Endothelial cell of umbilical vein (primary cell): Measurements from ENCODE around the gene MERTK. TPM values are rescaled to one million over a fixed set of nuclear protein-coding genes. Genes with fewer than 3 reads are reported as not detected.

Experiments
- BruUV-seq: library from RNA; stranded (reverse); fragments of 400-500 nt; replicated peaks from 2 replicates; lab custom pipeline; 2021; lab: Mats Ljungman, UMichigan
- CTCF ChIA-PET: fragments of 300-600, 350-600 bp; sonication (Branson Sonifier 250); formaldehyde crosslinking; loops from one replicate; lab custom pipeline; 2021; ENCODE audit warnings: antibody characterized with exemption, inconsistent platforms; lab: Charles Lee
- POLR2A ChIA-PET: fragments of 300-600, 350-600 bp; sonication (Branson Sonifier 250); formaldehyde crosslinking; loops from one replicate; lab custom pipeline; 2021; ENCODE audit warnings: antibody characterized with exemption, inconsistent platforms; lab: Charles Lee
- DNase-seq: peaks from one replicate; pipeline ENCODE4 v3.0.0-alpha.2; 2011; ENCODE audit warnings: low read depth, low spot score
- FAIRE-seq: peaks from 2 replicates; lab custom pipeline; 2011; peaks lifted over from hg19 to GRCh38; lab: Jason Lieb, UNC
- H2AFZ ChIP-seq: 2 replicates; pipeline ENCODE4 v1.6.0; 2012; ENCODE audit warnings: low read depth, low read length, control low read depth, inconsistent platforms
- H3K27ac ChIP-seq: 2 replicates; pipeline ENCODE4 v1.5.1; 2011; ENCODE audit warnings: low read depth, mild to moderate bottlenecking, control low read depth, low read length, moderate library complexity; ENCODE audit not compliant: insufficient read depth
- H3K27me3 ChIP-seq, 2 experiments: 2 replicates each; pipeline versions ENCODE4 v1.6.0 to v1.6.1; 2011; ENCODE audit warnings: low read length in 2 of 2, mixed read lengths in 1 of 2; ENCODE audit not compliant: control insufficient read depth in 2 of 2, insufficient read depth in 2 of 2
- H3K36me3 ChIP-seq, 2 experiments: 2 replicates in 1 of 2; 3 replicates in 1 of 2; pipeline ENCODE4 v1.5.1; 2011; ENCODE audit warnings: low read length in 2 of 2, mild to moderate bottlenecking in 1 of 2, moderate library complexity in 1 of 2; ENCODE audit not compliant: control insufficient read depth in 2 of 2, insufficient read depth in 2 of 2; ENCODE audit errors: extremely low read depth in 1 of 2
- H3K4me1 ChIP-seq: 3 replicates; pipeline ENCODE4 v1.5.1; 2011; ENCODE audit warnings: mild to moderate bottlenecking, low read length; ENCODE audit not compliant: control insufficient read depth, insufficient read depth; ENCODE audit errors: extremely low read depth
- H3K4me2 ChIP-seq: 2 replicates; pipeline ENCODE4 v1.6.1; 2011; ENCODE audit warnings: low read length, control low read depth, mixed read lengths; ENCODE audit not compliant: insufficient read depth
- H3K4me3 ChIP-seq, 3 experiments: fragments of 200-600 bp in 1 of 3; sonication (generic), shearing (Covaris generic) in 1 of 3; replicated peaks in 1 of 3; 2 replicates each; pipeline ENCODE4 v1.5.1; 2011 to 2016; ENCODE audit warnings: control low read depth in 3 of 3, low read length in 3 of 3, mild to moderate bottlenecking in 2 of 3, inconsistent platforms in 1 of 3, low read depth in 1 of 3, moderate library complexity in 1 of 3; ENCODE audit not compliant: insufficient read depth in 1 of 3
- H3K79me2 ChIP-seq: 2 replicates; pipeline ENCODE4 v1.6.0; 2012; ENCODE audit warnings: low read length, inconsistent platforms; ENCODE audit not compliant: control insufficient read depth, insufficient read depth
- H3K9ac ChIP-seq: replicated peaks from 2 replicates; pipeline ENCODE3; 2011; ENCODE audit warnings: low read length, control low read depth; ENCODE audit not compliant: insufficient read depth; ENCODE audit errors: extremely low read depth
- H3K9me1 ChIP-seq: replicated peaks from 3 replicates; pipeline ENCODE4 v1.6.0; 2011; ENCODE audit warnings: mild to moderate bottlenecking, low read length; ENCODE audit not compliant: control insufficient read depth, insufficient read depth; ENCODE audit errors: extremely low read depth
- H3K9me3 ChIP-seq: replicated peaks from 2 replicates; pipeline ENCODE4 v1.5.1; 2012; ENCODE audit warnings: low read length, inconsistent platforms; ENCODE audit not compliant: control insufficient read depth, insufficient read depth
- H4K20me1 ChIP-seq: replicated peaks from 2 replicates; pipeline ENCODE3; 2011; ENCODE audit warnings: mild to moderate bottlenecking, low read length; ENCODE audit not compliant: control insufficient read depth, insufficient read depth; ENCODE audit errors: extremely low read depth
- GATA2 ChIP-seq: IDR thresholded peaks from 2 replicates; pipeline ENCODE4 v1.7.0; 2011; ENCODE audit warnings: low read depth, mild to moderate bottlenecking, moderate library complexity, mixed read lengths, low read length; ENCODE audit not compliant: insufficient read length, insufficient read depth
- JUN ChIP-seq: IDR thresholded peaks from 2 replicates; pipeline ENCODE4 v1.6.1; 2011; ENCODE audit warnings: borderline replicate concordance, low read depth; ENCODE audit not compliant: insufficient read length, insufficient read depth
- MYC ChIP-seq: IDR thresholded peaks from one replicate; pipeline ENCODE4 v1.6.1; 2011; ENCODE audit warnings: mild to moderate bottlenecking, low read depth, low read length
- POLR2A ChIP-seq: IDR thresholded peaks from 2 replicates; pipeline ENCODE4 v1.6.1; 2012; ENCODE audit warnings: low read depth, mild to moderate bottlenecking, control low read depth, low read length
- POLR2AphosphoS5 ChIP-seq: IDR thresholded peaks from 2 replicates; pipeline ENCODE4 v1.6.1; 2012; ENCODE audit warnings: low read depth, mild to moderate bottlenecking, control low read depth, low read length, moderate library complexity; ENCODE audit not compliant: insufficient read depth
- dilution Hi-C: fragments of 300-500 bp; cut with MboI; formaldehyde crosslinking; loops from one replicate; pipeline ENCODE4 v1.15.0; 2019; ENCODE audit warnings: low sequenced_read_pairs; ENCODE audit not compliant: extremely low pct_ligation_motif_present
- intact Hi-C: fragments of 100-400 bp; cut with micrococcal nuclease; formaldehyde crosslinking; loops from one replicate; pipeline ENCODE4 v1.10.0; 2022
- polyA plus RNA-seq, 4 experiments: library from polyadenylated mRNA; depleted of rRNA in 3 of 4; stranded (reverse) in 3 of 4; unstranded in 1 of 4; fragments of >200 nt; gene quantifications; 2 replicates each; pipeline versions ENCODE4 v1.2.1 to v1.2.3, GENCODE V29; 2011 to 2012; ENCODE audit warnings: missing spikeins in 1 of 4
- total RNA-seq: library from RNA; stranded (reverse); gene quantifications from 2 replicates; pipeline ENCODE4 v1.2.3, GENCODE V29; 2021

The MERTK gene
- total and polyA plus RNA-seq, 2 donors (not counting 3 experiments of a cell fraction or from before 2014, with no cell fraction given) = 37.3 to 39.6 TPM

- POLR2A ChIA-PET = interaction anchor here (0.6 kb wide), 1 partner anchor 35 kb away, joined by 3 read pairs; no protein-coding TSS in a partner anchor
- Histone ChIP-seq H3K27ac (peak overlapping the region; percentile 76), H3K4me3 (no peak overlapping the region), H3K4me2 (no peak overlapping the region), H3K79me2 (peaks cover 5% of the 10 kb centered on the region), H3K27me3 (no peaks in the 10 kb centered on the region), H3K9me1 (no peaks in the 10 kb centered on the region), H3K9me3 (no peaks in the 10 kb centered on the region), H3K9ac (no peak overlapping the region), H3K4me1 (peaks cover 30% of the 10 kb centered on the region), H3K36me3 (no peaks in the 10 kb centered on the region), H2AFZ (no peak overlapping the region), H4K20me1 (no peaks in the 10 kb centered on the region)
- CTCF ChIA-PET = interaction anchor here (1.7 to 2.4 kb wide), 2 partner anchors 12 to 18 kb away, joined by 8 to 11 read pairs; no protein-coding TSS in a partner anchor
- intact Hi-C loops (no loop called here), dilution Hi-C loops (no loop called here)
- no TSS peak for BruUV-seq
- FAIRE-seq = no peak
- peak; percentile 41 for DNase-seq
- TF ChIP-seq GATA2 = no peak
- no peak for TF ChIP-seq MYC
- TF ChIP-seq JUN = no peak
- TF ChIP-seq POLR2AphosphoS5 = no peak
- TF ChIP-seq POLR2A = no peak
Measured at GRCh38 chr2:111936881-111937280, 38.5 kb downstream of the MERTK start.

GRCh38 chr2:111938392-111938791 lies 40.0 kb downstream of the MERTK start:
- TF ChIP-seq POLR2AphosphoS5 (peak; percentile 51), JUN (no peak)
- FAIRE-seq (peak; percentile 87), DNase-seq (peak; percentile 91)
- Histone ChIP-seq H2AFZ (no peak overlapping the region), H3K4me3 (no peak overlapping the region), H3K9ac (peak overlapping the region; percentile 53), H4K20me1 (no peaks in the 10 kb centered on the region), H3K27ac (peak overlapping the region; percentile 76), H3K9me3 (no peaks in the 10 kb centered on the region), H3K9me1 (no peaks in the 10 kb centered on the region), H3K4me1 (peaks cover 30% of the 10 kb centered on the region), H3K79me2 (peaks cover 5% of the 10 kb centered on the region), H3K4me2 (peak overlapping the region; percentile 28), H3K36me3 (no peaks in the 10 kb centered on the region), H3K27me3 (no peaks in the 10 kb centered on the region)
- intact Hi-C loops = loop anchor here (1.0 kb wide), 4 partner anchors 18 to 37 kb away; no protein-coding TSS in a partner anchor
- dilution Hi-C loops = no loop called here
- POLR2A ChIA-PET = no interaction called here
- CTCF ChIA-PET = interaction anchor here (1.2 kb wide), 2 partner anchors 9 to 39 kb away, joined by 3 to 4 read pairs; no protein-coding TSS in a partner anchor
- no TSS peak for BruUV-seq
